GM21381 (cell line): ENCODE results near the gene ADAP2.
"Not testable (repeated sequence)": the region's sequence is repeated elsewhere in the genome, so short reads cannot be mapped to it uniquely, and the experiment has no call there.

Experiments used
- ATAC-seq: cut with Tn5 transposase; IDR thresholded peaks from one replicate; pipeline ENCODE4 v1.9.1; 2021; ENCODE audit warnings: mild to moderate bottlenecking, moderate library complexity; ENCODE audit not compliant: unreplicated experiment

The ADAP2 gene

GRCh38 chr17:30967911-30968310, 46.2 kb downstream of the ADAP2 start:
- not testable (repeated sequence) for ATAC-seq

- peak; percentile 7 for ATAC-seq
Observed at GRCh38 chr17:30969989-30970830, 48.5 kb downstream of the ADAP2 start.

- peak; percentile 67 for ATAC-seq
Observed at GRCh38 chr17:30970831-30971567, 49.3 kb downstream of the ADAP2 start, which contains the start of gene RNF135. Gene RNF135, plus strand, starts transcription at chr17:30971039. Its CDS starts 35 bp downstream, at chr17:30971074.

- no peak for ATAC-seq
Observed at GRCh38 chr17:30975042-30975820, 53.5 kb downstream of the ADAP2 start.

- ATAC-seq, result not testable (repeated sequence)
Observed at GRCh38 chr17:30979919-30980318, 58.2 kb downstream of the ADAP2 start.

GRCh38 chr17:30981531-30982519, 60.1 kb downstream of the ADAP2 start:
- ATAC-seq, result no peak

GRCh38 chr17:30982855-30983254, 61.1 kb downstream of the ADAP2 start:
- ATAC-seq, result no peak

GRCh38 chr17:30990458-30990857, 68.7 kb downstream of the ADAP2 start:
- ATAC-seq, result no peak

- ATAC-seq, result no peak
Observed at GRCh38 chr17:30992551-30992950, 70.8 kb downstream of the ADAP2 start.

- no peak for ATAC-seq
Observed at GRCh38 chr17:30995347-30995746, 73.6 kb downstream of the ADAP2 start.

GRCh38 chr17:30996486-30996885, 74.7 kb downstream of the ADAP2 start:
- ATAC-seq, result no peak

GRCh38 chr17:30997270-30997669, 75.5 kb downstream of the ADAP2 start:
- no peak for ATAC-seq

GRCh38 chr17:30997842-30998241, 76.1 kb downstream of the ADAP2 start:
- ATAC-seq, result no peak

GRCh38 chr17:31002047-31002446, 80.3 kb downstream of the ADAP2 start:
- no peak for ATAC-seq

- ATAC-seq, result no peak
Observed at GRCh38 chr17:31003225-31003866, 81.6 kb downstream of the ADAP2 start.

- no peak for ATAC-seq
Observed at GRCh38 chr17:31004160-31004559, 82.4 kb downstream of the ADAP2 start.

- no peak for ATAC-seq
Observed at GRCh38 chr17:31007695-31008373, 86.1 kb downstream of the ADAP2 start.

GRCh38 chr17:31008374-31009041, 86.8 kb downstream of the ADAP2 start:
- peak; percentile 73 for ATAC-seq
